Sigmoid colon (tissue), 7 donors: ENCODE results near the gene GTPBP4. TPM values are rescaled to one million over a fixed set of nuclear protein-coding genes. Genes with fewer than 3 reads are reported as not detected.

Experiments used
- DNase-seq: peaks from one replicate; pipeline ENCODE4 v3.0.0-alpha.2; 2019
- H3K27ac ChIP-seq, 4 donors: fragments of 200-600 bp; sonication (generic); one replicate each; pipeline ENCODE4 v1.5.1; 2016 to 2019; ENCODE audit warnings: mild to moderate bottlenecking in 1 of 4
- H3K27me3 ChIP-seq, 3 donors: fragments of 200-600 bp; sonication (generic); one replicate each; pipeline ENCODE4 v1.5.1; 2019; ENCODE audit warnings: mild to moderate bottlenecking in 1 of 3
- H3K36me3 ChIP-seq, 4 donors: fragments of 200-600 bp; sonication (generic); one replicate each; pipeline ENCODE4 v1.5.1; 2016 to 2019
- H3K4me1 ChIP-seq, 4 donors: fragments of 200-600 bp; sonication (generic); one replicate each; pipeline ENCODE4 v1.5.1; 2017 to 2019
- H3K4me3 ChIP-seq, 4 donors: fragments of 200-600 bp; sonication (generic); one replicate each; pipeline ENCODE4 v1.5.1; 2017 to 2019; ENCODE audit warnings: mild to moderate bottlenecking in 2 of 4, moderate library complexity in 1 of 4
- H3K9me3 ChIP-seq, 4 donors: fragments of 200-600 bp in 3 of 4; sonication (generic) in 3 of 4; one replicate each; pipeline versions ENCODE4 v1.5.1 to v1.6.1; 2013 to 2019
- EP300 ChIP-seq, 4 donors: sonication (generic); formaldehyde crosslinking; IDR thresholded peaks; one replicate each; pipeline ENCODE4 v1.6.1; 2017; ENCODE audit warnings: antibody characterized with exemption in 4 of 4
- POLR2A ChIP-seq, 2 donors: fragments of 450-650 bp; IDR thresholded peaks; one replicate each; pipeline ENCODE4 v1.6.1; 2016; ENCODE audit warnings: antibody characterized with exemption in 2 of 2, mild to moderate bottlenecking in 2 of 2, moderate library complexity in 2 of 2
- POLR2AphosphoS5 ChIP-seq, 4 donors: sonication (generic); formaldehyde crosslinking; IDR thresholded peaks; one replicate each; pipeline ENCODE4 v1.6.1; 2017; ENCODE audit warnings: antibody characterized with exemption in 4 of 4
- whole genome bisulfite sequencing, 2 donors: extraction: QIAGEN DNeasy Blood & Tissue Kit; methylation state at CpG; one replicate each; pipeline ENCODE4 v1.1.7; 2013; 5-methylcytosine and 5-hydroxymethylcytosine counted together
- intact Hi-C: fragments of 100-400 bp; cut with DNase I; formaldehyde crosslinking; loops from one replicate; pipeline ENCODE4 v1.15.1; 2023
- polyA plus RNA-seq, 3 donors: library from polyadenylated mRNA; stranded (reverse); fragments of 200-250 nt; gene quantifications; one replicate each; pipeline ENCODE4 v1.2.3, GENCODE V29; 2013
- total RNA-seq, 4 donors: library from RNA; depleted of rRNA; stranded (reverse); fragments of >200 nt; gene quantifications; one replicate each; pipeline ENCODE4 v1.1.0, GENCODE V29; 2016
- TF ChIP-seq, protein P1 (sequence below), 4 experiments: fragments of 450-650 bp in 3 of 4; fragments of 200-600 bp in 1 of 4; IDR thresholded peaks; one replicate each; pipeline ENCODE4 v1.5.1; 2016 to 2019; ENCODE audit warnings: antibody characterized with exemption in 4 of 4, mild to moderate bottlenecking in 3 of 4, moderate library complexity in 2 of 4
- donor health status: healthy with polysubstance abuse.
- donor health status: Bipolar disorder and iron deficiency.
- donor health status: healthy.

GTPBP4 gene
- total and polyA plus RNA-seq, 7 donors: 8.1 to 38.7 (median 16.8) TPM

DNA sequence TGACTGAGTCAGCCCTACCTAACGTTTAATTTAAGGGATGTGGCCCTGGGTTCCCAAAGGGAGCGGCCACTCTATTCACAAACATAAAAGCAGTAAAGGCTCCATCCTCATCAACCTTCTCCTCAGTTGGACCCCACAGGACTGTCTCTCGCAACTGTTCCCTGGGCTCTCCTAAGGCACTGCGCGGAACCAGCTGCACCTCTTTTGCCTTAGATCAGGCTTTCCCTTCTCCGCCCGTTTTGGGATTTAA, 689 bp upstream of the GTPBP4 start:
- peaks cover 0 to 27% (median 23%) of the 10 kb centered on the region in 4 donors for H3K4me1 ChIP-seq
- TF ChIP-seq POLR2AphosphoS5 (IDR thresholded peaks at IDR 0.05): no peak
- no peak for TF ChIP-seq POLR2A (IDR thresholded peaks at IDR 0.05)
- TF ChIP-seq, protein P1, sequence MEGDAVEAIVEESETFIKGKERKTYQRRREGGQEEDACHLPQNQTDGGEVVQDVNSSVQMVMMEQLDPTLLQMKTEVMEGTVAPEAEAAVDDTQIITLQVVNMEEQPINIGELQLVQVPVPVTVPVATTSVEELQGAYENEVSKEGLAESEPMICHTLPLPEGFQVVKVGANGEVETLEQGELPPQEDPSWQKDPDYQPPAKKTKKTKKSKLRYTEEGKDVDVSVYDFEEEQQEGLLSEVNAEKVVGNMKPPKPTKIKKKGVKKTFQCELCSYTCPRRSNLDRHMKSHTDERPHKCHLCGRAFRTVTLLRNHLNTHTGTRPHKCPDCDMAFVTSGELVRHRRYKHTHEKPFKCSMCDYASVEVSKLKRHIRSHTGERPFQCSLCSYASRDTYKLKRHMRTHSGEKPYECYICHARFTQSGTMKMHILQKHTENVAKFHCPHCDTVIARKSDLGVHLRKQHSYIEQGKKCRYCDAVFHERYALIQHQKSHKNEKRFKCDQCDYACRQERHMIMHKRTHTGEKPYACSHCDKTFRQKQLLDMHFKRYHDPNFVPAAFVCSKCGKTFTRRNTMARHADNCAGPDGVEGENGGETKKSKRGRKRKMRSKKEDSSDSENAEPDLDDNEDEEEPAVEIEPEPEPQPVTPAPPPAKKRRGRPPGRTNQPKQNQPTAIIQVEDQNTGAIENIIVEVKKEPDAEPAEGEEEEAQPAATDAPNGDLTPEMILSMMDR (IDR thresholded peaks at IDR 0.05): no peak
- TF ChIP-seq EP300 (IDR thresholded peaks at IDR 0.05): no peak
- intact Hi-C loops: loop anchor here (5.0 kb wide), 1 partner anchor 60 kb away; the partner anchor contains the start of gene IDI1

DNA sequence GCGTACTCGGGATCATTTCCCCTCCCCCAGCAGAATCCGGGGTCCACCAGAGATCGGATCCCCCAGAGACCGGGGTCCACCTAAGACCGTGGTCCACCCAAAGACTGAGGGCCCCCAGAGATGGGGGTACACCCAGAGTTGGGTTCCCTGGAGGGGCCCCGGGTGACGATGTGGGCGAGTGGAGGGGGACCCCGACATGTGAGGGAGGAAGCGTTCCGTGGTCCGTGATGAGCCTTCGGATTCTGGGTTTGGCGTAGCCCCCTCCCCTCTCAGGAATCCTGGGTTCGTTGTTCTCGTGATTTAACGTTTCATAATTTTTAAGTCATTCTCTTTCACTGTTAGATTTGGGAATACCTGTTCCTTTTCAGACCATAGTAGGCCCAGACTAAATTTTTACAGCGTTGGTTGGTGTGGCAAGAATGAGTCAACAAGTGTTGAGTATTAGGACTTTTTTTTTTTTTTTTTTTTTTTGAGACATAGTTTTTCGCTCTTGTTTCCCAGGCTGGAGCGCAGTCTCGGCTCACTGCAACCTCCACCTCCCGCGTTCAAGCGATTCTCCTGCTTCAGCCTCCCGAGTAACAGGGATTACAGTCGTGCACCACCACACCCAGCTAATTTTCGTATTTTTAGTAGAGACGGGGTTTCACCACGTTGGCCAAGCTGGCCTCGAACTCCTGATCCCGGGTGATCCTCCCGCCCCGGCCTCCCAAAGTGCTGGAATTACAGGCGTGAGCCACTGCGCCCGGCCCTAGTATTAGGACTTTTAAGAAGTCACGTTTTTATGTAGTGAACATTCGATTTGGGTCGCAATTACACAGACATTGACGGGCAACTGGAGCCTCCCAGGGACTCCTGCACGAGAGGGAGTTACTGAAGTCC, 672 bp downstream of the GTPBP4 start:
- WGBS, 2 donors: 28 to 31% methylated on average over 42 of the region's 42 CpGs
- H3K27ac ChIP-seq: peak overlapping the region; percentile 93 to 97 (median 94)
- peaks cover 0 to 27% (median 23%) of the 10 kb centered on the region in 4 donors for H3K4me1 ChIP-seq
- intact Hi-C loops: loop anchor here (1.0 to 5.0 kb wide), 2 partner anchors 58 kb away; partner anchors contain the start of genes IDI1 and LARP4B
- DNase-seq: no peak
- no peaks in the 10 kb centered on the region for H3K27me3 ChIP-seq
- TF ChIP-seq EP300 (IDR thresholded peaks at IDR 0.05) (no peak), POLR2A (IDR thresholded peaks at IDR 0.05) (no peak), POLR2AphosphoS5 (IDR thresholded peaks at IDR 0.05) (no peak)
- TF ChIP-seq, protein P1 (IDR thresholded peaks at IDR 0.05): no peak
- peak overlapping the region; percentile 76 to 97 (median 96) for H3K4me3 ChIP-seq
- no peaks in the 10 kb centered on the region for H3K9me3 ChIP-seq
- peaks cover 0 to 16% (median 9%) of the 10 kb centered on the region in 4 donors for H3K36me3 ChIP-seq

More for the DNA sequence above, 689 bp upstream of the GTPBP4 start:
- Histone ChIP-seq H3K9me3 (no peaks in the 10 kb centered on the region), H3K27ac (peak overlapping the region; percentile 93 to 97 (median 94)), H3K27me3 (no peaks in the 10 kb centered on the region), H3K36me3 (peaks cover 0 to 3% (median under 1%) of the 10 kb centered on the region in 4 donors), H3K4me3 (peak overlapping the region; percentile 76 to 97 (median 96))
- 2 to 8% methylated on average over 7 of the region's 7 CpGs for WGBS, 2 donors
- no peak for DNase-seq

DNA sequence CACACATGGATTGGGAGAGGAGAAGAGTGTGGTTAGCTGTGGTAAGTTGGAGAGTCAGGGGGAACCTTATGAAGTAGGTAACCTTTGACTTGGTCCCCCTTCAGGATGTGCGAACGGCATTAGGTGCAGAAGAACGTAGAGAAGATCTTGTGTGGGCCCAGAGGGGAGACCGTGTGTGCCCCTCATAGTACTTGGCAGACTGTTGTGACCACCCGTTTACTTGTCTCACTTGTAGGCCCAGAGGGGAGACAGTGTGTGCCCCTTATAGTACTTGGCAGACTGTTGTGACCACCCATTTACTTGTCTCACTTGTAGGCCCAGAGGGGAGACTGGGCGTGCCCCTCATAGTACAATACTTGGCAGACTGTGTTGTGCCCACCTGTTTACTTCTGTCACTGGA, 2.6 kb downstream of the GTPBP4 start:
- H3K27me3 ChIP-seq: no peaks in the 10 kb centered on the region
- WGBS, 2 donors: 94 to 95% methylated on average over 6 of the region's 6 CpGs
- H3K4me1 ChIP-seq: peaks cover 0 to 27% (median 23%) of the 10 kb centered on the region in 4 donors
- TF ChIP-seq, protein P1 (IDR thresholded peaks at IDR 0.05): no peak
- TF ChIP-seq POLR2AphosphoS5 (IDR thresholded peaks at IDR 0.05) (no peak), EP300 (IDR thresholded peaks at IDR 0.05) (no peak), POLR2A (IDR thresholded peaks at IDR 0.05) (no peak)
- H3K36me3 ChIP-seq: peaks cover 6 to 35% (median 14%) of the 10 kb centered on the region in 4 donors
- H3K9me3 ChIP-seq: no peaks in the 10 kb centered on the region
- no peak for DNase-seq
- intact Hi-C loops: no loop called here
- H3K4me3 ChIP-seq: no peak overlapping the region
- no peak overlapping the region for H3K27ac ChIP-seq

DNA sequence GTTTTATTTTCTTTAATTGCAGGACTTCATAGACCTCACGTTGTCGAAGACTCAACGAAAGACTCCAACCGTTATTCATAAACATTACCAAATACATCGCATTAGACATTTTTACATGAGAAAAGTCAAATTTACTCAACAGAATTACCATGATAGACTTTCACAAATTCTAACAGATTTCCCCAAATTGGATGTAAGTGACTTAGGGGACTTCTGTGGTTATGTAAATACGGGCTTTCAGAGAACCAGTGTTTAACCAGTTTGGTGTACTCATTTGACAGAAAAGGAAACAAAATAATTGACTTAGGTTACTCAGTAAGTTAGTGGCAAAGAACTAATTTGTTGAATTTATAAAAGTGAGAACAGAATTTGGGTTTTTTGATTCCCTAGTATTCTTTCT, 4.2 kb downstream of the GTPBP4 start:
- intact Hi-C loops: no loop called here
- H3K4me3 ChIP-seq: no peak overlapping the region
- H3K36me3 ChIP-seq: peaks cover 14 to 52% (median 27%) of the 10 kb centered on the region in 4 donors
- H3K27me3 ChIP-seq: no peaks in the 10 kb centered on the region
- DNase-seq: no peak
- TF ChIP-seq EP300 (IDR thresholded peaks at IDR 0.05) (no peak), POLR2AphosphoS5 (IDR thresholded peaks at IDR 0.05) (no peak), POLR2A (IDR thresholded peaks at IDR 0.05) (no peak)
- TF ChIP-seq, protein P1 (IDR thresholded peaks at IDR 0.05): no peak
- no peaks in the 10 kb centered on the region for H3K9me3 ChIP-seq
- no peak overlapping the region for H3K27ac ChIP-seq
- H3K4me1 ChIP-seq: peaks cover 0 to 18% (median 16%) of the 10 kb centered on the region in 4 donors
- WGBS, 2 donors: 87 to 96% methylated on average over 6 of the region's 6 CpGs
